MM.1S (cell line): Measurements from ENCODE around the gene C18orf63.

Experiments used
- DNase-seq: peaks from one replicate; pipeline ENCODE4 v3.0.0-alpha.2; 2015
- H2AFZ ChIP-seq: fragments of 300-600 bp; sonication (generic); 2 replicates; pipeline ENCODE4 v1.6.0; 2016; ENCODE audit warnings: antibody characterized with exemption, low read length
- H3F3A ChIP-seq: fragments of 300-600 bp; sonication (generic); 2 replicates; pipeline ENCODE4 v1.6.1; 2016; ENCODE audit warnings: mild to moderate bottlenecking, antibody characterized with exemption, low read length, moderate library complexity, mixed read lengths; ENCODE audit not compliant: insufficient read depth
- H3K27ac ChIP-seq: fragments of 300-600 bp; sonication (generic); 2 replicates; pipeline ENCODE4 v1.5.1; 2016; ENCODE audit warnings: mild to moderate bottlenecking, low read length
- H3K27me3 ChIP-seq: fragments of 300-600 bp; sonication (generic); replicated peaks from 2 replicates; pipeline ENCODE4 v1.6.0; 2016; ENCODE audit warnings: low read length; ENCODE audit not compliant: insufficient read depth
- H3K36me3 ChIP-seq: fragments of 300-600 bp; sonication (generic); replicated peaks from 2 replicates; pipeline ENCODE4 v1.6.1; 2016; ENCODE audit warnings: mild to moderate bottlenecking, low read length, mixed read lengths; ENCODE audit not compliant: insufficient read depth
- H3K4me1 ChIP-seq: fragments of 300-600 bp; sonication (generic); 2 replicates; pipeline ENCODE4 v1.6.1; 2016; ENCODE audit warnings: low read length, mixed read lengths
- H3K4me2 ChIP-seq: fragments of 300-600 bp; sonication (generic); 2 replicates; pipeline ENCODE4 v1.6.0; 2016; ENCODE audit warnings: low read depth, low read length
- H3K4me3 ChIP-seq: fragments of 300-600 bp; sonication (generic); 2 replicates; pipeline ENCODE4 v1.5.1; 2016; ENCODE audit warnings: low read length, mixed read lengths
- H3K79me2 ChIP-seq: fragments of 300-600 bp; sonication (generic); 2 replicates; pipeline ENCODE4 v1.6.1; 2016; ENCODE audit warnings: mixed run types, low read length, mixed read lengths
- H3K9ac ChIP-seq: fragments of 300-600 bp; sonication (generic); 2 replicates; pipeline ENCODE4 v1.6.1; 2016; ENCODE audit warnings: low read length, mixed read lengths
- H3K9me2 ChIP-seq: fragments of 300-600 bp; sonication (generic); replicated peaks from 2 replicates; pipeline ENCODE4 v1.6.1; 2016; ENCODE audit warnings: mild to moderate bottlenecking, low read length, mixed read lengths; ENCODE audit not compliant: insufficient read depth
- H3K9me3 ChIP-seq: fragments of 300-600 bp; sonication (generic); replicated peaks from 2 replicates; pipeline ENCODE4 v1.6.1; 2016; ENCODE audit warnings: mild to moderate bottlenecking, low read length, mixed read lengths; ENCODE audit not compliant: insufficient read depth
- H4K20me1 ChIP-seq: fragments of 300-600 bp; sonication (generic); 2 replicates; pipeline ENCODE4 v1.6.1; 2016; ENCODE audit warnings: mild to moderate bottlenecking, low read length, moderate library complexity, mixed read lengths; ENCODE audit not compliant: insufficient read depth
- EZH2 ChIP-seq: fragments of 300-600 bp; sonication (generic); optimal IDR thresholded peaks from 2 replicates; pipeline ENCODE3; 2017; ENCODE audit warnings: low read depth, mild to moderate bottlenecking, antibody characterized with exemption, low read length, mixed read lengths
- EZH2phosphoT487 ChIP-seq: fragments of 300-600 bp; sonication (generic); IDR thresholded peaks from 2 replicates; pipeline ENCODE4 v1.6.1; 2018; ENCODE audit warnings: antibody characterized with exemption, low read length
- TF ChIP-seq, protein P1 (sequence below): fragments of 300-600 bp; sonication (generic); IDR thresholded peaks from 2 replicates; pipeline ENCODE4 v1.5.1; 2016; ENCODE audit warnings: antibody characterized with exemption, low read length, mixed read lengths

C18orf63 gene

GRCh38 chr18:74288730-74289129 lies 26.9 kb upstream of the C18orf63 start:
- Histone ChIP-seq H3K4me3 (no peak overlapping the region), H3K9me2 (no peaks in the 10 kb centered on the region), H3K9ac (no peak overlapping the region), H3K27me3 (no peaks in the 10 kb centered on the region), H4K20me1 (no peaks in the 10 kb centered on the region), H3K36me3 (no peaks in the 10 kb centered on the region), H3K9me3 (no peaks in the 10 kb centered on the region), H3F3A (no peaks in the 10 kb centered on the region; the same call in none of the 2 replicates), H3K27ac (no peak overlapping the region), H3K4me2 (no peak overlapping the region), H3K4me1 (peaks cover 30% of the 10 kb centered on the region), H2AFZ (no peak overlapping the region), H3K79me2 (peaks cover 71% of the 10 kb centered on the region)
- DNase-seq = no peak
- TF ChIP-seq EZH2 (no peak), EZH2phosphoT487 (no peak)
- TF ChIP-seq, protein P1, sequence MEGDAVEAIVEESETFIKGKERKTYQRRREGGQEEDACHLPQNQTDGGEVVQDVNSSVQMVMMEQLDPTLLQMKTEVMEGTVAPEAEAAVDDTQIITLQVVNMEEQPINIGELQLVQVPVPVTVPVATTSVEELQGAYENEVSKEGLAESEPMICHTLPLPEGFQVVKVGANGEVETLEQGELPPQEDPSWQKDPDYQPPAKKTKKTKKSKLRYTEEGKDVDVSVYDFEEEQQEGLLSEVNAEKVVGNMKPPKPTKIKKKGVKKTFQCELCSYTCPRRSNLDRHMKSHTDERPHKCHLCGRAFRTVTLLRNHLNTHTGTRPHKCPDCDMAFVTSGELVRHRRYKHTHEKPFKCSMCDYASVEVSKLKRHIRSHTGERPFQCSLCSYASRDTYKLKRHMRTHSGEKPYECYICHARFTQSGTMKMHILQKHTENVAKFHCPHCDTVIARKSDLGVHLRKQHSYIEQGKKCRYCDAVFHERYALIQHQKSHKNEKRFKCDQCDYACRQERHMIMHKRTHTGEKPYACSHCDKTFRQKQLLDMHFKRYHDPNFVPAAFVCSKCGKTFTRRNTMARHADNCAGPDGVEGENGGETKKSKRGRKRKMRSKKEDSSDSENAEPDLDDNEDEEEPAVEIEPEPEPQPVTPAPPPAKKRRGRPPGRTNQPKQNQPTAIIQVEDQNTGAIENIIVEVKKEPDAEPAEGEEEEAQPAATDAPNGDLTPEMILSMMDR = no peak

DNA sequence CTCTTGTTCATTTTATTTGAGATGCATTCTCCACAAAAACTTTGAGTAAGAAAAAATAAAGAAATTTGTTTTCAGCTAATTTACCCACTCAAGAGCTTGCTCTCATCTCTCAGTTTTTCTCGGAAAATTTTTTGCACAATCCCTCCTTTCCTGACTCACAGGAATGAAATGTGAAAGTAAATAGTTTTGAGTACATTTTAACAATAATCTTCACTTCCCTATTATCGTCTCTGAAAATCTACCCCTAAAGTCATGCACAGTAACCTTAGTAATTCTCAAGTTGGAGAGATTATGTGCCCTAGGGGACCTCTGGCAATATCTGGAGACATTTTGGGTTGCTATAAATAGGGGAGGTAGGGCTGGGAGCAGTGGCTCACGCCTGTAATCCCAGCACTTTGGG lies 26.5 kb upstream of the C18orf63 start:
- no peak overlapping the region for H2AFZ ChIP-seq
- no peak overlapping the region for H3K4me2 ChIP-seq
- H3K27me3 ChIP-seq = no peaks in the 10 kb centered on the region
- no peak overlapping the region for H3K9ac ChIP-seq
- H3K27ac ChIP-seq = no peak overlapping the region
- H3K4me3 ChIP-seq = no peak overlapping the region
- no peaks in the 10 kb centered on the region for H4K20me1 ChIP-seq
- no peaks in the 10 kb centered on the region for H3K36me3 ChIP-seq
- no peak for DNase-seq
- H3K4me1 ChIP-seq = peaks cover 30% of the 10 kb centered on the region
- TF ChIP-seq, protein P1 = no peak
- TF ChIP-seq EZH2 (no peak), EZH2phosphoT487 (no peak)
- H3K79me2 ChIP-seq = peaks cover 69% of the 10 kb centered on the region
- no peaks in the 10 kb centered on the region for H3K9me2 ChIP-seq
- no peaks in the 10 kb centered on the region; the same call in none of the 2 replicates for H3F3A ChIP-seq
- no peaks in the 10 kb centered on the region for H3K9me3 ChIP-seq

- H3K9ac ChIP-seq = no peak overlapping the region
- H3K9me2 ChIP-seq = no peaks in the 10 kb centered on the region
- H3K27ac ChIP-seq = no peak overlapping the region
- H3K4me3 ChIP-seq = no peak overlapping the region
- peaks cover 30% of the 10 kb centered on the region for H3K4me1 ChIP-seq
- no peak overlapping the region for H2AFZ ChIP-seq
- no peaks in the 10 kb centered on the region for H3K9me3 ChIP-seq
- H3K4me2 ChIP-seq = no peak overlapping the region
- H3F3A ChIP-seq = no peaks in the 10 kb centered on the region; the same call in none of the 2 replicates
- no peaks in the 10 kb centered on the region for H4K20me1 ChIP-seq
- H3K27me3 ChIP-seq = no peaks in the 10 kb centered on the region
- H3K79me2 ChIP-seq = peaks cover 60% of the 10 kb centered on the region
- H3K36me3 ChIP-seq = no peaks in the 10 kb centered on the region
- TF ChIP-seq, protein P1 = no peak
- no peak for TF ChIP-seq EZH2
- TF ChIP-seq EZH2phosphoT487 = no peak
- no peak for DNase-seq
Observed at GRCh38 chr18:74290021-74290420, 25.6 kb upstream of the C18orf63 start.
